OCI-LY7 (cell line): ENCODE measurements around the gene CHD9.

Experiments used
- EZH2phosphoT487 ChIP-seq: fragments of 200-600 bp; sonication (generic); IDR thresholded peaks from 2 replicates; pipeline ENCODE4 v1.6.1; 2018; ENCODE audit warnings: low read depth, borderline replicate concordance, mild to moderate bottlenecking, mixed run types, antibody characterized with exemption, low read length, moderate library complexity, mixed read lengths
- TF ChIP-seq, protein P1 (sequence below): fragments of 200-600 bp; sonication (generic); conservative IDR thresholded peaks from 2 replicates; pipeline ENCODE4 v1.5.1; 2014; ENCODE audit warnings: mild to moderate bottlenecking, antibody characterized with exemption, low read length, moderate library complexity, mixed read lengths

- TF ChIP-seq, protein P1, sequence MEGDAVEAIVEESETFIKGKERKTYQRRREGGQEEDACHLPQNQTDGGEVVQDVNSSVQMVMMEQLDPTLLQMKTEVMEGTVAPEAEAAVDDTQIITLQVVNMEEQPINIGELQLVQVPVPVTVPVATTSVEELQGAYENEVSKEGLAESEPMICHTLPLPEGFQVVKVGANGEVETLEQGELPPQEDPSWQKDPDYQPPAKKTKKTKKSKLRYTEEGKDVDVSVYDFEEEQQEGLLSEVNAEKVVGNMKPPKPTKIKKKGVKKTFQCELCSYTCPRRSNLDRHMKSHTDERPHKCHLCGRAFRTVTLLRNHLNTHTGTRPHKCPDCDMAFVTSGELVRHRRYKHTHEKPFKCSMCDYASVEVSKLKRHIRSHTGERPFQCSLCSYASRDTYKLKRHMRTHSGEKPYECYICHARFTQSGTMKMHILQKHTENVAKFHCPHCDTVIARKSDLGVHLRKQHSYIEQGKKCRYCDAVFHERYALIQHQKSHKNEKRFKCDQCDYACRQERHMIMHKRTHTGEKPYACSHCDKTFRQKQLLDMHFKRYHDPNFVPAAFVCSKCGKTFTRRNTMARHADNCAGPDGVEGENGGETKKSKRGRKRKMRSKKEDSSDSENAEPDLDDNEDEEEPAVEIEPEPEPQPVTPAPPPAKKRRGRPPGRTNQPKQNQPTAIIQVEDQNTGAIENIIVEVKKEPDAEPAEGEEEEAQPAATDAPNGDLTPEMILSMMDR = no peak
- no peak for TF ChIP-seq EZH2phosphoT487
These were observed 2.9 kb downstream of the CHD9 start for GRCh38 chr16:53057658-53058057.
